Uterus (tissue), 4 donors: ENCODE data around the gene CACNA2D4. TPM values are rescaled to one million over a fixed set of nuclear protein-coding genes. Genes with fewer than 3 reads are reported as not detected.

ENCODE experiments used
- DNase-seq, 2 donors: peaks; one replicate each; pipeline ENCODE4 v3.0.0-alpha.2; 2019 to 2020
- H3K27ac ChIP-seq, 2 donors: fragments of 200-600 bp; sonication (generic); 1 replicate in 1 of 2; 2 replicates in 1 of 2; pipeline ENCODE4 v1.5.1; 2016 to 2018
- H3K27me3 ChIP-seq, 2 donors: fragments of 200-600 bp; sonication (generic); one replicate each; pipeline ENCODE4 v1.5.1; 2018 to 2019; ENCODE audit warnings: control low read depth in 1 of 2
- H3K36me3 ChIP-seq, 2 donors: fragments of 200-600 bp; sonication (generic); one replicate each; pipeline ENCODE4 v1.5.1; 2019; ENCODE audit warnings: control low read depth in 1 of 2
- H3K4me1 ChIP-seq, 2 donors: fragments of 200-600 bp; sonication (generic); one replicate each; pipeline ENCODE4 v1.5.1; 2018 to 2019; ENCODE audit warnings: control low read depth in 1 of 2
- H3K4me3 ChIP-seq, 2 donors: fragments of 200-600 bp; sonication (generic); 1 replicate in 1 of 2; 2 replicates in 1 of 2; pipeline ENCODE4 v1.5.1; 2018 to 2019; ENCODE audit warnings: mild to moderate bottlenecking in 1 of 2
- H3K9me3 ChIP-seq, 2 donors: fragments of 200-600 bp; sonication (generic); one replicate each; pipeline ENCODE4 v1.5.1; 2019; ENCODE audit warnings: control low read depth in 1 of 2
- CTCF ChIP-seq, 4 experiments: fragments of 200-600 bp in 2 of 4; fragments of 450-650 bp in 2 of 4; sonication (generic) in 2 of 4; IDR thresholded peaks; one replicate each; pipeline ENCODE4 v1.5.1; 2016 to 2019; ENCODE audit warnings: antibody characterized with exemption in 4 of 4, mild to moderate bottlenecking in 2 of 4, moderate library complexity in 1 of 4
- POLR2A ChIP-seq, 2 donors: fragments of 450-650 bp; IDR thresholded peaks; one replicate each; pipeline ENCODE4 v1.6.1; 2016; ENCODE audit warnings: antibody characterized with exemption in 2 of 2, mild to moderate bottlenecking in 1 of 2, moderate library complexity in 1 of 2
- intact Hi-C: fragments of 100-400 bp; cut with DNase I; formaldehyde crosslinking; loops from one replicate; pipeline ENCODE4 v1.15.1; 2023; ENCODE audit warnings: low total_unique reads
- total RNA-seq, 4 donors: library from RNA; depleted of rRNA in 3 of 4; stranded (reverse); fragments of >200 nt in 3 of 4; gene quantifications; one replicate each; pipeline versions ENCODE4 v1.1.0 to v1.2.4, GENCODE V29; 2014 to 2023
- donor health status: DM: yes; HTN: yes; CAD: no.

CACNA2D4 gene
- total RNA-seq, 4 donors from 2014 or later = 2.6 to 4.1 (median 4.0) TPM; not detected in 1

- H3K27me3 ChIP-seq = no peaks in the 10 kb centered on the region
- peak in 1 of 2 donors; percentile 4 for DNase-seq
- no peaks in the 10 kb centered on the region for H3K36me3 ChIP-seq
- TF ChIP-seq POLR2A (IDR thresholded peaks at IDR 0.05) = no peak
- no peak for TF ChIP-seq CTCF (IDR thresholded peaks at IDR 0.05)
- no peaks in the 10 kb centered on the region for H3K9me3 ChIP-seq
- no peak overlapping the region for H3K4me3 ChIP-seq
- peaks cover 5 to 20% of the 10 kb centered on the region in 2 donors for H3K4me1 ChIP-seq
- intact Hi-C loops = no loop called here
- H3K27ac ChIP-seq = no peak overlapping the region
Observed at GRCh38 chr12:1929241-1929984, 11.0 kb upstream of the CACNA2D4 start.

- Histone ChIP-seq H3K4me3 (no peak overlapping the region), H3K27me3 (no peaks in the 10 kb centered on the region), H3K27ac (no peak overlapping the region), H3K9me3 (no peaks in the 10 kb centered on the region), H3K4me1 (peaks cover 5 to 17% of the 10 kb centered on the region in 2 donors), H3K36me3 (no peaks in the 10 kb centered on the region)
- DNase-seq = peak in 1 of 2 donors; percentile 17
- intact Hi-C loops = no loop called here
- TF ChIP-seq CTCF (IDR thresholded peaks at IDR 0.05) (no peak), POLR2A (IDR thresholded peaks at IDR 0.05) (no peak)
Observed at GRCh38 chr12:1928439-1929121, 10.1 kb upstream of the CACNA2D4 start.

GRCh38 chr12:1927751-1928351 lies 9.4 kb upstream of the CACNA2D4 start:
- H3K27ac ChIP-seq = no peak overlapping the region
- intact Hi-C loops = no loop called here
- DNase-seq = peak in 1 of 2 donors; percentile 13
- no peaks in the 10 kb centered on the region for H3K36me3 ChIP-seq
- no peaks in the 10 kb centered on the region for H3K9me3 ChIP-seq
- TF ChIP-seq CTCF (IDR thresholded peaks at IDR 0.05) = no peak
- no peak for TF ChIP-seq POLR2A (IDR thresholded peaks at IDR 0.05)
- H3K4me1 ChIP-seq = peaks cover 0 to 11% of the 10 kb centered on the region in 2 donors
- no peaks in the 10 kb centered on the region for H3K27me3 ChIP-seq
- no peak overlapping the region for H3K4me3 ChIP-seq

GRCh38 chr12:1927051-1927680 lies 8.7 kb upstream of the CACNA2D4 start:
- peaks cover 0 to 11% of the 10 kb centered on the region in 2 donors for H3K4me1 ChIP-seq
- H3K27me3 ChIP-seq = no peaks in the 10 kb centered on the region
- H3K9me3 ChIP-seq = no peaks in the 10 kb centered on the region
- no peak overlapping the region for H3K27ac ChIP-seq
- H3K36me3 ChIP-seq = no peaks in the 10 kb centered on the region
- no peak overlapping the region for H3K4me3 ChIP-seq
- no peak for DNase-seq
- TF ChIP-seq CTCF (IDR thresholded peaks at IDR 0.05) (no peak), POLR2A (IDR thresholded peaks at IDR 0.05) (no peak)
- intact Hi-C loops = no loop called here
